ENCODE data around the gene IL1RL2.

Gene IL1RL2

DNA sequence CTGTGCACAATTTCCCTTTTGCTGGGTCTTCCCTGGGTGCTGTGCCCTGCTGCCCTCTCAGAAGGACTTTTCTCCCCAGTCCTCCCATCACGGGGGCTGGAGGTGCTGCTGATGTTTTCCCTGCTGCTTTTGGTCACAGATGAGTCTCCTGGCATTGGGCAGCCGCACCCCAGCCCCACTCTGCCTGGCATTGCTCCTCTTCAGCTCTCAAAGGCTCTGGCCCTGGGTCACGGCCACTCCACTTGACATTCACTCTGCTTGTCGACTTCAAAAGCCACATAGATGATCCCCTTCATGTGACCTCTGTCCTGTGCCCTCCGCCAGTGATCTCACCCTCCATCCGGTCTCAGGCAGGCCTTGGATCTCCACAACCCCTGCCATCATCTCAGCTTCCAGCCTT is 81.0 kb downstream of the IL1RL2 start:
- no peak for DNase-seq (ENCODE audit: low spot score)

DNA sequence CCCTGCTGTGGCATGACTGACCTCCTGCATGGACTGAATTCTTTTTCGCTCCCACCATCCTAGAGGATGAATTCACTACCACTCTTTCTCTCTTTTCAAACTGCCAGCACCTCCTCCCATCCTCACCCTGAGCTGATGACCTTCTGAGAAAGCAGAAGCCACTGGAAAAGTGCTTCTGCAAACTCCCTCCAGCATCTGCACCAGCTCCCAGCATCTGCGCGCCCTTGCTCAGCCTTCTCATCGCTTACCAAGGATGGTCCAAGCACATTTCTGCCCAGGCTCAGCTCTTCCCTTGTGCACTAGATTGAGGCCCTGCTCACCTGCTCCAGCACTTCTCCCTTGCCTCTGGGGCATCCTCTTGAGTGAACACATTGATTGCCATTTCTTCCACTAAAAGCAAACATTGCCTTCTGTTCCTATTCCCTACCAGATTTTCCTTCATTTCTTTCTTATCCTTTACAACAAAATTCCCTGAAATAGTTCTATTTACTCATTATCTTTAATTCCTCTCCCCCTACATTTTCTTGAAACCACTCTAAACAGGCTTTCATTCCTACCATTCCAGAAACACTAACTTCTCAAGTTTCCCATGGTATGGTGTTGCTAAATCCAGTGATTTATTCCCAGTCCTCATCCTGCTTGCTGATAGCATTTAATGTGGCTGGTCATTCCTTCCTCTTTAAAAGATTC is 81.8 kb downstream of the IL1RL2 start:
- no peak for DNase-seq (ENCODE audit: low spot score)

DNA sequence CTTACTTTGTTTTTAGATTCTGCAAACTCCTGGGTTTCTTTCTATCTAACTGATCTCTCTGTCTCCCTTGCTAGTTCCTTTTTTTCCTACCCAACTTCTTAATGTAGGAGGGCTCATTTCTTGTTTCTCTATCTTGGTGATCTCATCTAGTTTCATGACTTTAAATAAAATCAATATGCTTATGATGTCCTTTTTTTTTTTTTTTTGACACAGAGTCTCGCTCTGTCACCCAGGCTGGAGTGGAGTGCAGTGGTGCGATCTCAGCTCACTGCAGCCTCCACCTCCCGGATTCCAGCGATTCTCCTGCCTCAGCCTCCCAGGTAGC is 82.3 kb downstream of the IL1RL2 start:
- DNase-seq (ENCODE audit: low spot score): no peak

DNA sequence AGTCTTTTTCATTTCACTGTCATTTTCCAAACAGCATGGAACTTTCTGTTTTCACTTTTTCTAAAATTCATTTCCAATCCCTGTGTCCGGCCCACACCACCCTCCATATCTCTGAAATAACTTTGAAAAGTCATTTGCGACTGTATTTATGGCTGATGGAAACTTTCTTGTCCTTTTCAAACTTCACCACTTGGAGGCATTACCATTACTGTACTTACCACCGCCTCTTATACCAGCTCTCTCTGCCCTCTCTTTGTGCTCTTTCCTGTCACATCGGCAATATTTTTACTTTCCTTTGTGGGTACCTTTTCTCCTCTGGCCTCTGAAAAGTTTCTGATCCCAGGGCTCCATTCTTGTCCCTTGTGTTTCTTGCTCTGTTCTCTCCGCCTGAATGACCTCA is 85.0 kb downstream of the IL1RL2 start:
- DNase-seq (ENCODE audit: low spot score): no peak

DNA sequence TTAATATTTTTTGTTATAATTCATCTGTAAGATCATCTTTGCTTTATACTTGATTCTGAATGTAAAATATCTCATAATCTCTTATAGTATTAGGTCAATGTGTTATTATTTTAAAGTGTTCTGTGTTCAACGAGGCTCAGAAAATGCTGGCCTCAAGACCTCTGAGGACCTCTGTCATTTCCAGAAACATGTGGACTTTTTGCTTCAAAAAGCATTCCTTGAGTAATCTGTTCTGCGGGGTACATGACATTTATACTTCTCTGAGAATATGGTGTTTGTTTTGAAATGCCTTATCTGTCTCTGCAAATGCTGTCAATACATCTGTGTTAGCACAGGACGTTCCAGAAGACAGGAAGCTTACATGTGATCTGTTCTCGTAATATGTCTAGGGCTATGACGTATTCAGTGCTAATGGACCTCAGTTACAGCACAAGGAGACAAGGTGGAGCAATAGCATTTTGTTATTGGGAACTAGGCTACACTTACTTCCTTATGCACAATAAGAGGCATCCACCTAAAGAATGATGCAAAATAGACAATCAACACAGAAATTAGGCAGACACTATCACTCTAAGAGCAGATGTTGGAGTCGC is 86.9 kb downstream of the IL1RL2 start:
- no peak for DNase-seq (ENCODE audit: low spot score)

DNA sequence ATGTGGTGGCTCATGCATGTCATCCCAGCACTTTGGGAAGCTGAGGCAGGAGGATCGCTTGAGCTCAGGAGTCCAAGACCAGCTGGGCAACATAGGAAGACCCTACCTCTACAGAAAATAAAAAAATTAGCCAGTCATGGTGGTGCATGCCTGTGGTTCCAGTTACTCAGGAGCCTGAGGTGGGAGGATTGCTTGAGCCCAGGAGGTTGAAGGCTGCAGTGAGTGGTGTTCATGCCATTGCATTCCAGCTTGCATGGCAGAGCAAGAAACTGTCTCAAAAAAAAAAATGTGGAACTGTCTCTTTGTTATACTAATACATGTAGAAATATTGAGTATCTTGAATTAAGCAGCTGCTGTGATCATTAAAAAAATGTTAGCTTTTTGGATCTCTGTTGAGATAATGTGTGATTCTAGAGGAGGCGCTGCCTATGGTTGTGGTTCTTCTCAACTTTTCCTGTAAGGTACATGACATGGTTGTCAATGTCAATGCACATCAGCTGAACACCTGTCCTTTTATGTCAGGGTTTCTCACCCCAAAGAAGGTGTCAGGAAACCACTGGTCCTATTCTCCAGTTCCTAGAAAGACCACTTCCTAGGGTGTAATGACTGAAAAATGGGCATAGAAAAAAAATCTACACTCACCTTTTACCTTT is 89.9 kb downstream of the IL1RL2 start:
- no peak for DNase-seq (ENCODE audit: low spot score)

DNA sequence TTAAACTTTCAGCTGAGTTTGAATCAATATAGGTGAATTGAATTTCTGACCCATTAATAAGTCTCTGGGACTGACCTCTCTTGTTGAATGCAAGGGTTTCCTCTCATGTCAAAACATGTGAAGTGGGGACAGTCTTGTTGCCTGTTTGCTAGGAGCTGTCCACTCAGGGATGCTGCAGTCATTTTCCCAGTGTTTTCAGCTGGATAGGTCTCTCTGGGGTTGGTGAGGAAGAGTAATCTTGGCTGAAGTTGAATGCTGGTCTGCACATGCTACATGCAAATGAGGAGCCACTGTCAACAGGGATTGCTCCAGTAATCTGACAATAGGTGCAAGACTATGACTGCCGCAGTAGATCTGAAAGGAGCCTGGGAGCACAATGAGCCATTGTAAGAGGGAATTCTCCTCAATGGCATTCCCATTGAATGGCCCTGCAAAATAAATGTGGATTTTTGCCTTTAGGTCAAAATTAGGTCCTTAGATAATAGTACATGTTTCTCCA is 90.4 kb downstream of the IL1RL2 start:
- no peak for DNase-seq (ENCODE audit: low spot score)

DNA sequence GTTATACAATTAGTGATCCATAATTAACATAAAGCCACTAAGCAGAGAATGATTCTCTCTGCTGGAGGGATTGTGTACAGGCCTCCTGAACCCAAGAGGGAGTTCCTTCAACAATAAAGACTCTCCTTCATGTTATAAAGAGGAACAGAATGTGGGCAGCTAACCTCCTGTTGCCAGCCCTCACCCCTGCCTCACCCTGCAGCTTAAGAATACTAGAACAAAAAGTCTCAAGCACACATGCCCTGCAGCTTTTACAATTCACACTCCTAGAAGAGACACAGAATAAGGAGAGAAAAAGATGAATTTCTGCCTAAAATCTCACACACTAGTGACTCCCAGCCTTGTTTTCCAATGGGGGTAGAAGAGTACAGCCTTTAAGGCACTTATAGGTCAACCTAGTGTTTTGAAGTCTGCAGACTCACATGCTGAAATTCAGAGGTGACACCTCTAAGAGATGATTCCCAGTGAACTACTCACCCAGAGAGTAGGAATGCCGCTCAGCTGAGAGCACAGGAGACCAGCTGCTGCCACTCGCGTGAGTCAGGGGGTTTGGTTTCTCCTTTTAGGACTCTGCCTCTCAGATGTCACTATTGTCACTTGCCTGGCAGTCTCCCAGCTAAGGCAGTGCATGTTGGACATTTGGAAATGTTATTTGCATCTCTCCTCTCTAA is 92.0 kb downstream of the IL1RL2 start:
- DNase-seq (ENCODE audit: low spot score): no peak

DNA sequence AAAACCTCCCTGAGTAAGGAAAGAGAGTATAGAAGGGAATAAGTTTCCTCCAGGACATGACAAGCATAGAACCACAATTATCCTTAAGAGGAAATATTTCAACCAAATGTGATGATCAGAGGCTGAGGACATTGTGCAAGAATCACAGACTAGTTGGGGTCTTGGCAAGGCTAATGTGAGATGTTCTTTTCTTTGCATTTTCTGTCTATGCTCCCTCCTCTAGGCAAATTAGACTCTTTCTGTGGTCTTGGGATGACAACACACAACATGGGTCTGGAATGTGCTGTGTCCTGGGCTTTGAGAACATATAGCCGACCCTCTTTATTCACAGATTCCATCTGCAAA is 92.5 kb downstream of the IL1RL2 start:
- no peak for DNase-seq (ENCODE audit: low spot score)

DNA sequence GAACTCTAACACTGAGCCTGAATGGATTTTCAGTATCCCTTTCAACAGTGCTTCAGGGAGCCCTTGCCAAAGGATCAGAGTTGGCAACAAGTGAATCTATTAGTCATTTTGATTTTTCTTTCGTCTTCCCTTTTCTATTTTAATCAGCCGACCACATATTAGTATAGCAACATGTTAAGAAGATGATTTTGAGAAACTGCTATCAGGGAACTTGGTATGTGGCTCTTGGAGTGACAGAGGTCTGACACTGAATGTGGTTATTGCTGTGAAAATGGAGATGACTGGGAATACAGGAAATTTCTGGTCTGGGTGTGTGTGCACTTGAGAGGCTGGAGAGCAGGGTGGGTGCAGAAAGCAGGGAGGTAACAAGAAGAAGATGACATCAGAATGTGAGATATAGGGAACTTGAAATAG is 95.9 kb downstream of the IL1RL2 start:
- no peak for DNase-seq (ENCODE audit: low spot score)

DNA sequence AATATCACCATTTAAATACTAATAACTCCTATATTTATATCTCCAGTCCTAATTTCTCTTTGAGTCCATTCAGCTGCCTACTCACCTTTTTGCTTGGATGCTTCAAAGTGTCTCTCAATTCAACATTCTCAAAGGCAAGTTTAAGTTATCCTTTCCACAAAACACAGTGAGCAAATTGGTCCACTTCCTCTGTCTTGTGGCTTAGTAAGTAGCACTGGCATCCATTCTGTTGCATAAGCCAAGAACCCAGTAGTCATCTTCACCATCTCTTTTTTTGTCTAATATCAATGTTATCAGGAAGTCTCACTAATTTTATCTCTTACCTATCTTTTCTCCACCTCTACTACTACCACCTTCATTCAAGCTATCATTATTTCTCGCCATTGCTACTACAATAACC is 97.2 kb downstream of the IL1RL2 start:
- DNase-seq (ENCODE audit: low spot score): no peak

DNA sequence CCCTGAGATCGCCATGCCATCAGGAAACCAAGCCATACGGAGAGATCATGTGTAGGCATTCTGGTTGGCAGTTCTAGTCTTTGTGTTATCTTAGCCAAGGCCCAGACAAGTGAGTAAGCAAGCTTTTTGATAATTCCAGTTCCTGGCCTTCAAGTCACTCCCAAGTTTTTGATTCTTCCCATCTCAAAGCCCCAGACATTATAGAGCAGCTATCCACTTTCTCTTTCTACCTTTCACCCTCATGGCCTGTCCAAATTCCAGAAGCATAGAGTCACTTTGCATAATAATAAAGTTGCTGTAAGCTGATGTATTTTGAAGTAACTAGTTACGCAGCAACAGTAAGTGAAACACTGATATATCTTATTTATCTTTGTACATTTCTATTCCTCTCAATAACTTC is 97.8 kb downstream of the IL1RL2 start:
- DNase-seq (ENCODE audit: low spot score): no peak

DNA sequence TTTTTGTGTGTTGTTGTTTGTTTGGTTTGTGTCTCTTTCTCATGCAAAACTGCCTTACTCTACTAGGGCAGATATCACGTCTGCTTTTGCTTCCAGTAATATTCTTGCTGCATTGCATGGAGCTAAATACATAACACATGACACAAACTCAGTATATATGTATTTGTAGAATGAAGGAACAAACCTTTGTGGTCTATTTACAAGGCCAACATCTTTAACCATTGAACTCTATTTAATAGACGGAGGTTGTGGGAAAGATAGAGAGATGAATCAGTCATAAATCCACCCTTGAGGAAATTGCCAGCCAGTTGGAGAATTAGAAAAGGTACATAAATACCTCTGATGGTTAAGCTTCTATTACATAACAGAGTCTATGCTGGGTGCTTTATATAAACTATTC is 98.5 kb downstream of the IL1RL2 start:
- no peak for DNase-seq (ENCODE audit: low spot score)

DNA sequence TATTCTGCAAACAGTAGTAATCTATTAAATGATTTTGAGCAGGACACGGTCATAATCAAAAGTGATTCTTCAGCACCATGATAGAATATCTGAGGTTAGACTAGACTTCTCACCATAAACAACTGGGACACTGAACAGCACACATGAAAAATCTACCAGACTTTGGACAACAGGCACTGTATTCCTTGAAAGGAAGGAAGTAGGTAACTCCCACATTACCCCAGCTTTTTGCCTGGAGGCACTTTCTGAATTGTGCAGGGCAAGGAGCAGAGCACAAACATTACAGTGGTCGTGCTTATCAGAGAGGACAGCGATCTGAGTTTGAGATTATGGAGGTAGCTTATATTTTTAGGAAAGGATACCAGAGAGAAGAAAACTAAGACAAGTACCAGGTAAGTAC is 99.2 kb downstream of the IL1RL2 start:
- no peak for DNase-seq (ENCODE audit: low spot score)

DNA sequence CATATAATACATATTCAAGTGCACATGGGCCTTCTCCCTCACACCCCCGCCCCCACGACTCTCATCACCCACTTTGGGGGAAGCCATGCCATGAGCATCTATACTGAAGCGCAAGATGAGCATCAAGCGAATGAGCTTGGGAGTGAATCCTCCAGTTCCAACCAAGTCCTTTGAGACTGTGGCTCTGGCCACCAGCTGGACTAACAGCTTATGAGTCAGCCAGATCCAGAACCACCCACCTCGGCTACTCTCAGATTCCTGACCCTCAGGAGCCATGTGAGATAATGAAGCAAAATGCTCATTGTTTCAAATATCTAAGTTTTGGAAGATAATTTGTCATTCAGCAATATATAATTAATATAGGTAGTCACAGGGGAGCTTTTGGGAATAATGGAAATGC is 102.3 kb downstream of the IL1RL2 start:
- no peak for DNase-seq (ENCODE audit: low spot score)

Data from D341Med (cell line).